Measurements from ENCODE around the gene LSM8.

The LSM8 gene

DNA sequence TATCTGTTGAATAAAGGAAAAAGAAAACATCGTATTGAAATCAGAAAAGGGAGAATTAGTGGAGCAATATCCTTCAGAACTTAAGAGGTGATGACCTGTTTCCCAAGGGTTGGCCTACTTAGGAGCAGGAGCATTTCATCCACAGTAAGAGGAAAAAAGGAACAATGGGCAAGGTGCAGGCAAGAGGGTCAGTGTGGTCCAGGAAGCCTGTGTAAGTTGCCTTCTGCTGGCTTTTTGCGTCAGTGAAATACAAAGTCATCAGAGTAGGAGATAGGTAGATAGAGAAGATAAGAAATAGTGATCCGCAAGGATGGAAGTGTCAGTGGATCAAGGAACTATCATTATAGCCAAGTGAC is 35.2 kb downstream of the LSM8 start:
- Histone ChIP-seq H3K4me3 (ENCODE audit: low read depth in 1 of 2, low read length in 1 of 2) (no peak overlapping the region), H3K4me1 (ENCODE audit: control insufficient read depth in 1 of 2, insufficient read depth in 1 of 2, low read depth in 1 of 2, low read length in 1 of 2) (peaks cover 0 to 5% of the 10 kb centered on the region in 2 experiments), H3K27me3 (peaks cover 34% of the 10 kb centered on the region), H3K9me3 (no peaks in the 10 kb centered on the region), H3K36me3 (no peaks in the 10 kb centered on the region), H3K27ac (no peak overlapping the region)
- TF ChIP-seq, protein P1, sequence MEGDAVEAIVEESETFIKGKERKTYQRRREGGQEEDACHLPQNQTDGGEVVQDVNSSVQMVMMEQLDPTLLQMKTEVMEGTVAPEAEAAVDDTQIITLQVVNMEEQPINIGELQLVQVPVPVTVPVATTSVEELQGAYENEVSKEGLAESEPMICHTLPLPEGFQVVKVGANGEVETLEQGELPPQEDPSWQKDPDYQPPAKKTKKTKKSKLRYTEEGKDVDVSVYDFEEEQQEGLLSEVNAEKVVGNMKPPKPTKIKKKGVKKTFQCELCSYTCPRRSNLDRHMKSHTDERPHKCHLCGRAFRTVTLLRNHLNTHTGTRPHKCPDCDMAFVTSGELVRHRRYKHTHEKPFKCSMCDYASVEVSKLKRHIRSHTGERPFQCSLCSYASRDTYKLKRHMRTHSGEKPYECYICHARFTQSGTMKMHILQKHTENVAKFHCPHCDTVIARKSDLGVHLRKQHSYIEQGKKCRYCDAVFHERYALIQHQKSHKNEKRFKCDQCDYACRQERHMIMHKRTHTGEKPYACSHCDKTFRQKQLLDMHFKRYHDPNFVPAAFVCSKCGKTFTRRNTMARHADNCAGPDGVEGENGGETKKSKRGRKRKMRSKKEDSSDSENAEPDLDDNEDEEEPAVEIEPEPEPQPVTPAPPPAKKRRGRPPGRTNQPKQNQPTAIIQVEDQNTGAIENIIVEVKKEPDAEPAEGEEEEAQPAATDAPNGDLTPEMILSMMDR (IDR thresholded peaks at IDR 0.05): no peak

DNA sequence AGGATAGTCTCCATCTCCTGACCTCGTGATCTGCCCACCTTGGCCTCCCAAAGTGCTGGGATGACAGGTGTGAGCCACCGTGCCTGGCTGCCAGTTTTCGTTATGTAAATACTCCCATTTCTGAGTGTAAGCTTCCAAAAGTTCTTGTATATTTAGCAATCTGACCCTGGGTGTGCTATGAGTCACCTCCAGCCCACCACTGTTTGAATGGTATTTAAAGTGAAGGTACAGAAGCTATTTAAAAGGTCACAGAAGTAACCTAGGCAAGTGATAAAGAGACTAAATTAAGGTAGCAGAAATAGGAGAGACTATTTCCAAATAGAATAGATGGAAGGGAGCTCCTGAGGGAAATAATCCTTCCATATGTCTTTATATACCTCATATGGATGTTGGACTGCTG is 36.6 kb downstream of the LSM8 start:
- no peak overlapping the region for H3K27ac ChIP-seq
- no peaks in the 10 kb centered on the region for H3K36me3 ChIP-seq
- no peak overlapping the region for H3K4me3 ChIP-seq (ENCODE audit: low read depth in 1 of 2, low read length in 1 of 2)
- H3K27me3 ChIP-seq: peaks cover 19% of the 10 kb centered on the region
- H3K9me3 ChIP-seq: no peaks in the 10 kb centered on the region
- TF ChIP-seq, protein P1 (IDR thresholded peaks at IDR 0.05): no peak
- no peaks in the 10 kb centered on the region for H3K4me1 ChIP-seq (ENCODE audit: control insufficient read depth in 1 of 2, insufficient read depth in 1 of 2, low read depth in 1 of 2, low read length in 1 of 2)

DNA sequence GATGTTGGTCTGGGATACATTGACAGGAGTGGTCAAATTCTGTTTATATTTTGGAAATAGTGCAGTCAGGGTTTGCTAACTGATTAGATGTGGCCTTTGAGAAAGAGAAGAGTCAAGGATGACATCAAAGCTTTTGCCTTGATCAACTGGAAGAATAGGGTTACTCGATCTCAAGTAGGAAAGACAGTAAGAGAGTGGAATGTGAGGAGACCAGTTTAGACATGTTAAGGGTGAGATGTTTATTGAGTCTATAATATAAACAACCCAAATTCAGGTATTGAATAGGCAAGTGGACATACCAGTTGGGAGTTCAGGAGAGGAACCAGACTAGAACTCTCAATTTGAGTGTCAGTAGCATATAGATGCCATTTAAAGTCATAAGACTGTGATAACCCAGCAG is 38.6 kb downstream of the LSM8 start:
- TF ChIP-seq, protein P1 (IDR thresholded peaks at IDR 0.05): no peak
- Histone ChIP-seq H3K36me3 (no peaks in the 10 kb centered on the region), H3K4me3 (ENCODE audit: low read depth in 1 of 2, low read length in 1 of 2) (no peak overlapping the region), H3K27ac (no peak overlapping the region), H3K4me1 (ENCODE audit: control insufficient read depth in 1 of 2, insufficient read depth in 1 of 2, low read depth in 1 of 2, low read length in 1 of 2) (no peaks in the 10 kb centered on the region), H3K9me3 (no peaks in the 10 kb centered on the region), H3K27me3 (no peaks in the 10 kb centered on the region)

DNA sequence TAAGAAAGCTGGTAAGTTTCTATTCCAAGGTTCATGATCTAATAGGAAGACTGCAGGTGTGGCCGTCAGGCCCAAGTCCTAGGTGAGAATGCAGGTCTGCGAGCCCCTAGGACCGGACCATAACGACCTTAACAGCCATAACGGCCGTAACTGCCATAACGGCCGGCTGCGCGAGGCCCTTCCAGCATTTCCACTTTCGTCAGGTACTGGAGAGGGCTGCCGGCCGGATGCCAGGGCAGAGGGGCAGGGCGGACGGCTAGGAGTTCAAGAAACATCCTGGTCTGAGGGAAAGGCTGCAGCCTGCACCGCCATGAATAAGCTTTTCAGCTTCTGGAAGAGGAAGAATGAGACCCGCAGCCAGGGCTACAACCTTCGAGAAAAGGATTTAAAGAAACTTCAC is 40.6 kb downstream of the LSM8 start, which contains the start of gene ANKRD7:
Gene ANKRD7 (plus strand): TSS at position 184 of the 400 bp plus-strand sequence. CDS start 127 bp downstream, at position 311.
- Histone ChIP-seq H3K9me3 (no peaks in the 10 kb centered on the region), H3K27me3 (no peaks in the 10 kb centered on the region)
- TF ChIP-seq, protein P1 (IDR thresholded peaks at IDR 0.05): no peak

DNA sequence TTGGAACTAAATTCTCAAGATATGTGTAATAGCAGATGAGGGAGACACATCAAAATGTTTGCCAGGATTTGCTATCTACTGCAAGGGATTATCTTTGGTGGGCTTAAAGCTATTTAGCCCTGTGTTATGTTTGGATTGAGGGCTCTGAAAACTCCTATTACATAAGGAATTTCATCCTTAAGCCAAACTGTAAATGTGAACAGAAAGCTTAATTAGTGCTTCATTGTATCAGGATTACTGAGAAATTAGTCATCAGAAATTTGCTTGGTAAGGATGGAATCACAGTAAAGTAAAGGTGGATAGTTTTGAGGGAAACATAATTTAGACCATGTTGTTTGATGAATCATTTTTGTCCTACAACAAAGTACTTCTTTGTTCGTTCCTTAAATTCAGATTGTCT is 48.9 kb downstream of the LSM8 start:
- Histone ChIP-seq H3K9me3 (no peaks in the 10 kb centered on the region), H3K27me3 (peaks cover 4% of the 10 kb centered on the region), H3K4me1 (ENCODE audit: control insufficient read depth in 1 of 2, insufficient read depth in 1 of 2, low read depth in 1 of 2, low read length in 1 of 2) (no peaks in the 10 kb centered on the region), H3K36me3 (no peaks in the 10 kb centered on the region), H3K4me3 (ENCODE audit: low read depth in 1 of 2, low read length in 1 of 2) (no peak overlapping the region), H3K27ac (no peak overlapping the region)
- TF ChIP-seq, protein P1 (IDR thresholded peaks at IDR 0.05): no peak

More for the DNA sequence above, 40.6 kb downstream of the LSM8 start, which contains the start of gene ANKRD7:
- H3K4me3 ChIP-seq (ENCODE audit: low read depth in 1 of 2, low read length in 1 of 2): no peak within 1 kb of the TSS
- no peaks in the 10 kb centered on the region for H3K4me1 ChIP-seq (ENCODE audit: control insufficient read depth in 1 of 2, insufficient read depth in 1 of 2, low read depth in 1 of 2, low read length in 1 of 2)
- H3K36me3 ChIP-seq: no peaks in the 10 kb centered on the region
- no peak within 1 kb of the TSS for H3K27ac ChIP-seq

DNA sequence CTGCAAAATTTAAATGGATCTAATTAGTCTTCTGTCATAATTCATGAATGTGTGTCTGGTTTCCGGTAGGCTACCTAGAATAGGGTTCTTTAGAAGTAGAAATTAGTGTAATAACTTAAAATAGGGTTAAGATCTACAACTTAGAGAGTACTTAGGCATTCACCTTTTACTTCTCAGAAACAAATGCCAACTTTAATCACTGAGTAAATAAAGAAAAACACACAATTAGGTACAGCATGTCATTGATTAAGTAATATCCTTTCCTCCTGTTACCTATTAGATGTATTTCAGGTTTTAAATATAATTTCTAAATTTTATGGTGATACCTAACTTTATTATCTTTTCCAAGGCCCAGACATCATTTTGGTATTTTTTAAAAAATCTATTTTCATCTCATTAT is 49.8 kb downstream of the LSM8 start:
- no peaks in the 10 kb centered on the region for H3K9me3 ChIP-seq
- H3K4me1 ChIP-seq (ENCODE audit: control insufficient read depth in 1 of 2, insufficient read depth in 1 of 2, low read depth in 1 of 2, low read length in 1 of 2): peaks cover 0 to 9% of the 10 kb centered on the region in 2 experiments
- peaks cover 4% of the 10 kb centered on the region for H3K27me3 ChIP-seq
- no peak overlapping the region for H3K27ac ChIP-seq
- no peak overlapping the region for H3K4me3 ChIP-seq (ENCODE audit: low read depth in 1 of 2, low read length in 1 of 2)
- H3K36me3 ChIP-seq: no peaks in the 10 kb centered on the region
- TF ChIP-seq, protein P1 (IDR thresholded peaks at IDR 0.05): no peak

Data from neutrophil (primary cell).